RWPE2 (cell line): ENCODE results near the gene FNIP1.
"Not testable (repeated sequence)": the region's sequence is repeated elsewhere in the genome, so short reads cannot be mapped to it uniquely, and the experiment has no call there.

Experiments
- ATAC-seq: fragments of 200-7000 bp; cut with Tn5 transposase; 3 replicates; pipeline ENCODE4 v1.9.1; 2021; ENCODE audit warnings: low read depth
- DNase-seq: peaks from one replicate; pipeline ENCODE4 v3.0.0-alpha.2; 2020; ENCODE audit warnings: low spot score
- H3K27ac ChIP-seq: fragments of 450-650 bp; 2 replicates; pipeline ENCODE4 v1.5.1; 2017; ENCODE audit warnings: mild to moderate bottlenecking; ENCODE audit not compliant: poor library complexity, severe bottlenecking
- H3K27me3 ChIP-seq: fragments of 250-450 bp; sonication (Bioruptor Pico); 2 replicates; pipeline ENCODE4 v1.5.1; 2021; ENCODE audit warnings: mild to moderate bottlenecking, moderate library complexity; ENCODE audit not compliant: insufficient read depth, poor library complexity, severe bottlenecking
- H3K36me3 ChIP-seq: fragments of 250-450 bp; sonication (Bioruptor Pico); 2 replicates; pipeline ENCODE4 v1.5.1; 2020; ENCODE audit warnings: low read depth, mild to moderate bottlenecking, moderate library complexity
- H3K4me1 ChIP-seq: fragments of 250-450 bp; sonication (Bioruptor Pico); 2 replicates; pipeline ENCODE4 v1.5.1; 2021; ENCODE audit warnings: mild to moderate bottlenecking, moderate library complexity; ENCODE audit not compliant: insufficient read depth, poor library complexity, severe bottlenecking
- H3K4me3 ChIP-seq: fragments of 250-450 bp; sonication (Bioruptor Pico); 2 replicates; pipeline ENCODE4 v1.5.1; 2021; ENCODE audit warnings: mild to moderate bottlenecking, moderate library complexity; ENCODE audit not compliant: severe bottlenecking
- H3K9me3 ChIP-seq: fragments of 250-450 bp; sonication (Bioruptor Pico); 2 replicates; pipeline ENCODE4 v1.5.1; 2021; ENCODE audit warnings: mild to moderate bottlenecking, moderate library complexity; ENCODE audit not compliant: severe bottlenecking
- CTCF ChIP-seq: fragments of 450-650 bp; IDR thresholded peaks from one replicate; pipeline ENCODE4 v1.5.1; 2017; ENCODE audit warnings: mild to moderate bottlenecking, moderate library complexity; ENCODE audit not compliant: poor library complexity, severe bottlenecking

Gene FNIP1

GRCh38 chr5:131719564-131719963, 77.3 kb downstream of the FNIP1 start:
- H3K27ac ChIP-seq: no peak overlapping the region
- peaks cover 30% of the 10 kb centered on the region for H3K36me3 ChIP-seq
- DNase-seq (no peak), ATAC-seq (no peak)
- no peak for TF ChIP-seq CTCF
- no peaks in the 10 kb centered on the region for H3K27me3 ChIP-seq
- no peak overlapping the region for H3K4me3 ChIP-seq
- no peaks in the 10 kb centered on the region for H3K4me1 ChIP-seq
- no peaks in the 10 kb centered on the region for H3K9me3 ChIP-seq

- H3K27ac ChIP-seq: no peak overlapping the region
- TF ChIP-seq CTCF: no peak
Observed at GRCh38 chr5:131718487-131719014, 78.3 kb downstream of the FNIP1 start.

GRCh38 chr5:131717164-131717563, 79.7 kb downstream of the FNIP1 start:
- not testable (repeated sequence) for H3K4me3 ChIP-seq, ATAC-seq, H3K27me3 ChIP-seq, H3K4me1 ChIP-seq, H3K27ac ChIP-seq, H3K9me3 ChIP-seq, DNase-seq
- peaks cover 36% of the 10 kb centered on the region for H3K36me3 ChIP-seq

More at GRCh38 chr5:131718487-131719014, 78.3 kb downstream of the FNIP1 start:
- ATAC-seq (no peak), DNase-seq (no peak)
- peaks cover 35% of the 10 kb centered on the region for H3K36me3 ChIP-seq
- H3K27me3 ChIP-seq: no peaks in the 10 kb centered on the region
- H3K4me3 ChIP-seq: no peak overlapping the region
- H3K9me3 ChIP-seq: no peaks in the 10 kb centered on the region
- H3K4me1 ChIP-seq: no peaks in the 10 kb centered on the region

GRCh38 chr5:131716650-131717049, 80.2 kb downstream of the FNIP1 start:
- ATAC-seq: no peak
- Histone ChIP-seq H3K9me3 (no peaks in the 10 kb centered on the region), H3K27ac (no peak overlapping the region), H3K27me3 (no peaks in the 10 kb centered on the region), H3K36me3 (peaks cover 34% of the 10 kb centered on the region), H3K4me1 (no peaks in the 10 kb centered on the region), H3K4me3 (no peak overlapping the region)
- no peak for DNase-seq
- no peak for TF ChIP-seq CTCF

- Histone ChIP-seq H3K4me3 (no peak overlapping the region), H3K4me1 (no peaks in the 10 kb centered on the region), H3K36me3 (peaks cover 56% of the 10 kb centered on the region), H3K27ac (no peak overlapping the region), H3K27me3 (no peaks in the 10 kb centered on the region), H3K9me3 (no peaks in the 10 kb centered on the region)
- no peak for ATAC-seq
- no peak for TF ChIP-seq CTCF
- no peak for DNase-seq
Observed at GRCh38 chr5:131710391-131710790, 86.4 kb downstream of the FNIP1 start.
